GM23338 (cell line): ENCODE results near the gene RUNX1.

ENCODE experiments used
- CREB1 ChIP-seq: fragments of 250-450 bp; sonication (Bioruptor Pico); IDR thresholded peaks from 2 replicates; pipeline ENCODE4 v1.5.0; 2020; ENCODE audit warnings: low read depth, mild to moderate bottlenecking, moderate library complexity
- EZH2 ChIP-seq: fragments of 200-600 bp; sonication (generic); IDR thresholded peaks from one replicate; pipeline ENCODE4 v1.8.0; 2017; ENCODE audit warnings: antibody characterized with exemption, mild to moderate bottlenecking, low read depth; ENCODE audit not compliant: unreplicated experiment
- EZH2phosphoT487 ChIP-seq: fragments of 200-600 bp; sonication (generic); IDR thresholded peaks from one replicate; pipeline ENCODE4 v1.8.1; 2018; ENCODE audit warnings: antibody characterized with exemption; ENCODE audit not compliant: unreplicated experiment
- JUNB ChIP-seq: IDR thresholded peaks from one replicate; pipeline ENCODE4 v1.6.1; 2016; ENCODE audit warnings: antibody characterized with exemption; ENCODE audit not compliant: unreplicated experiment
- NANOG ChIP-seq: IDR thresholded peaks from 2 replicates; pipeline ENCODE4 v1.6.1; 2016; ENCODE audit warnings: antibody characterized with exemption, borderline replicate concordance
- POLR2AphosphoS5 ChIP-seq: IDR thresholded peaks from 2 replicates; pipeline ENCODE4 v1.6.1; 2016; ENCODE audit warnings: antibody characterized with exemption, low read depth
- STAT1 ChIP-seq: IDR thresholded peaks from one replicate; pipeline ENCODE4 v1.6.1; 2016; ENCODE audit warnings: antibody characterized with exemption; ENCODE audit not compliant: unreplicated experiment
- ZNF114 ChIP-seq: fragments of 250-450 bp; sonication (Bioruptor Pico); IDR thresholded peaks from 2 replicates; pipeline ENCODE4 v1.5.0; 2020; ENCODE audit warnings: mild to moderate bottlenecking, moderate library complexity
- ZNF331 ChIP-seq: fragments of 250-450 bp; sonication (Bioruptor Pico); IDR thresholded peaks from 2 replicates; pipeline ENCODE4 v1.5.0; 2020; ENCODE audit warnings: low read depth, mild to moderate bottlenecking, moderate library complexity
- TF ChIP-seq, protein P1 (sequence below), 2 experiments: fragments of 200-600 bp in 1 of 2; sonication (generic) in 1 of 2; conservative IDR thresholded peaks; 2 replicates each; pipeline versions ENCODE4 v1.5.1 to v1.6.1; 2016 to 2017; ENCODE audit warnings: antibody characterized with exemption in 2 of 2, low read depth in 2 of 2, mild to moderate bottlenecking in 2 of 2, moderate library complexity in 1 of 2
- TF ChIP-seq, protein P2 (sequence below): IDR thresholded peaks from one replicate; pipeline ENCODE4 v1.6.1; 2018; ENCODE audit warnings: antibody characterized with exemption; ENCODE audit not compliant: unreplicated experiment
- TF ChIP-seq, protein P3 (sequence below): fragments of 250-450 bp; sonication (Bioruptor Pico); IDR thresholded peaks from 2 replicates; pipeline ENCODE4 v1.5.0; 2020; ENCODE audit warnings: mild to moderate bottlenecking, moderate library complexity
- TF ChIP-seq, protein P4 (sequence below): IDR thresholded peaks from 2 replicates; pipeline ENCODE4 v1.6.1; 2016; ENCODE audit warnings: antibody characterized with exemption

DNA sequence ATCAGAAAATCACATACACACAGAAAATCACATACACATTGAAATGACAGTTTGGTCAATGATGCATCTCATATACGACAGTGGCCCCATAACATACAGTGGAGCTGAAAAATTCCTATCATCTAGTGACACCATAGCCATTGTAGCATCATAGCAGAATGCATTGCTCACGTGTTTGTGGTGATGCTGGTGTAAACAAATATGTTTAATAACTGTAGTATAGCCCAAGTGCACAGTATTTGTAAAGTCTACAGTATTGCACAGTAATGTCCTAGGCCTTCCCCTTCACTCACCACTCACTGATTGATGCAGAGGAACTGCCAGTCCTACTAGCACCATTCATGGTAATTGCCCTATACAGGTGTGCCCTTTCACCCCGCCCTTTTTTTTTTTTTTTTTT lies 30.1 kb upstream of the RUNX1 start:
- no peak for TF ChIP-seq POLR2AphosphoS5
- TF ChIP-seq, protein P1, sequence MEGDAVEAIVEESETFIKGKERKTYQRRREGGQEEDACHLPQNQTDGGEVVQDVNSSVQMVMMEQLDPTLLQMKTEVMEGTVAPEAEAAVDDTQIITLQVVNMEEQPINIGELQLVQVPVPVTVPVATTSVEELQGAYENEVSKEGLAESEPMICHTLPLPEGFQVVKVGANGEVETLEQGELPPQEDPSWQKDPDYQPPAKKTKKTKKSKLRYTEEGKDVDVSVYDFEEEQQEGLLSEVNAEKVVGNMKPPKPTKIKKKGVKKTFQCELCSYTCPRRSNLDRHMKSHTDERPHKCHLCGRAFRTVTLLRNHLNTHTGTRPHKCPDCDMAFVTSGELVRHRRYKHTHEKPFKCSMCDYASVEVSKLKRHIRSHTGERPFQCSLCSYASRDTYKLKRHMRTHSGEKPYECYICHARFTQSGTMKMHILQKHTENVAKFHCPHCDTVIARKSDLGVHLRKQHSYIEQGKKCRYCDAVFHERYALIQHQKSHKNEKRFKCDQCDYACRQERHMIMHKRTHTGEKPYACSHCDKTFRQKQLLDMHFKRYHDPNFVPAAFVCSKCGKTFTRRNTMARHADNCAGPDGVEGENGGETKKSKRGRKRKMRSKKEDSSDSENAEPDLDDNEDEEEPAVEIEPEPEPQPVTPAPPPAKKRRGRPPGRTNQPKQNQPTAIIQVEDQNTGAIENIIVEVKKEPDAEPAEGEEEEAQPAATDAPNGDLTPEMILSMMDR (conservative IDR thresholded peaks at IDR 0.05; ENCODE audit: low read depth in 2 of 2) = no peak
- no peak for TF ChIP-seq EZH2
- TF ChIP-seq CREB1 (CRISPR knock-in tag) = no peak
- TF ChIP-seq STAT1 = no peak
- no peak for TF ChIP-seq EZH2phosphoT487
- TF ChIP-seq, protein P2, sequence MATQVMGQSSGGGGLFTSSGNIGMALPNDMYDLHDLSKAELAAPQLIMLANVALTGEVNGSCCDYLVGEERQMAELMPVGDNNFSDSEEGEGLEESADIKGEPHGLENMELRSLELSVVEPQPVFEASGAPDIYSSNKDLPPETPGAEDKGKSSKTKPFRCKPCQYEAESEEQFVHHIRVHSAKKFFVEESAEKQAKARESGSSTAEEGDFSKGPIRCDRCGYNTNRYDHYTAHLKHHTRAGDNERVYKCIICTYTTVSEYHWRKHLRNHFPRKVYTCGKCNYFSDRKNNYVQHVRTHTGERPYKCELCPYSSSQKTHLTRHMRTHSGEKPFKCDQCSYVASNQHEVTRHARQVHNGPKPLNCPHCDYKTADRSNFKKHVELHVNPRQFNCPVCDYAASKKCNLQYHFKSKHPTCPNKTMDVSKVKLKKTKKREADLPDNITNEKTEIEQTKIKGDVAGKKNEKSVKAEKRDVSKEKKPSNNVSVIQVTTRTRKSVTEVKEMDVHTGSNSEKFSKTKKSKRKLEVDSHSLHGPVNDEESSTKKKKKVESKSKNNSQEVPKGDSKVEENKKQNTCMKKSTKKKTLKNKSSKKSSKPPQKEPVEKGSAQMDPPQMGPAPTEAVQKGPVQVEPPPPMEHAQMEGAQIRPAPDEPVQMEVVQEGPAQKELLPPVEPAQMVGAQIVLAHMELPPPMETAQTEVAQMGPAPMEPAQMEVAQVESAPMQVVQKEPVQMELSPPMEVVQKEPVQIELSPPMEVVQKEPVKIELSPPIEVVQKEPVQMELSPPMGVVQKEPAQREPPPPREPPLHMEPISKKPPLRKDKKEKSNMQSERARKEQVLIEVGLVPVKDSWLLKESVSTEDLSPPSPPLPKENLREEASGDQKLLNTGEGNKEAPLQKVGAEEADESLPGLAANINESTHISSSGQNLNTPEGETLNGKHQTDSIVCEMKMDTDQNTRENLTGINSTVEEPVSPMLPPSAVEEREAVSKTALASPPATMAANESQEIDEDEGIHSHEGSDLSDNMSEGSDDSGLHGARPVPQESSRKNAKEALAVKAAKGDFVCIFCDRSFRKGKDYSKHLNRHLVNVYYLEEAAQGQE = no peak
- no peak for TF ChIP-seq NANOG
- TF ChIP-seq, protein P3, sequence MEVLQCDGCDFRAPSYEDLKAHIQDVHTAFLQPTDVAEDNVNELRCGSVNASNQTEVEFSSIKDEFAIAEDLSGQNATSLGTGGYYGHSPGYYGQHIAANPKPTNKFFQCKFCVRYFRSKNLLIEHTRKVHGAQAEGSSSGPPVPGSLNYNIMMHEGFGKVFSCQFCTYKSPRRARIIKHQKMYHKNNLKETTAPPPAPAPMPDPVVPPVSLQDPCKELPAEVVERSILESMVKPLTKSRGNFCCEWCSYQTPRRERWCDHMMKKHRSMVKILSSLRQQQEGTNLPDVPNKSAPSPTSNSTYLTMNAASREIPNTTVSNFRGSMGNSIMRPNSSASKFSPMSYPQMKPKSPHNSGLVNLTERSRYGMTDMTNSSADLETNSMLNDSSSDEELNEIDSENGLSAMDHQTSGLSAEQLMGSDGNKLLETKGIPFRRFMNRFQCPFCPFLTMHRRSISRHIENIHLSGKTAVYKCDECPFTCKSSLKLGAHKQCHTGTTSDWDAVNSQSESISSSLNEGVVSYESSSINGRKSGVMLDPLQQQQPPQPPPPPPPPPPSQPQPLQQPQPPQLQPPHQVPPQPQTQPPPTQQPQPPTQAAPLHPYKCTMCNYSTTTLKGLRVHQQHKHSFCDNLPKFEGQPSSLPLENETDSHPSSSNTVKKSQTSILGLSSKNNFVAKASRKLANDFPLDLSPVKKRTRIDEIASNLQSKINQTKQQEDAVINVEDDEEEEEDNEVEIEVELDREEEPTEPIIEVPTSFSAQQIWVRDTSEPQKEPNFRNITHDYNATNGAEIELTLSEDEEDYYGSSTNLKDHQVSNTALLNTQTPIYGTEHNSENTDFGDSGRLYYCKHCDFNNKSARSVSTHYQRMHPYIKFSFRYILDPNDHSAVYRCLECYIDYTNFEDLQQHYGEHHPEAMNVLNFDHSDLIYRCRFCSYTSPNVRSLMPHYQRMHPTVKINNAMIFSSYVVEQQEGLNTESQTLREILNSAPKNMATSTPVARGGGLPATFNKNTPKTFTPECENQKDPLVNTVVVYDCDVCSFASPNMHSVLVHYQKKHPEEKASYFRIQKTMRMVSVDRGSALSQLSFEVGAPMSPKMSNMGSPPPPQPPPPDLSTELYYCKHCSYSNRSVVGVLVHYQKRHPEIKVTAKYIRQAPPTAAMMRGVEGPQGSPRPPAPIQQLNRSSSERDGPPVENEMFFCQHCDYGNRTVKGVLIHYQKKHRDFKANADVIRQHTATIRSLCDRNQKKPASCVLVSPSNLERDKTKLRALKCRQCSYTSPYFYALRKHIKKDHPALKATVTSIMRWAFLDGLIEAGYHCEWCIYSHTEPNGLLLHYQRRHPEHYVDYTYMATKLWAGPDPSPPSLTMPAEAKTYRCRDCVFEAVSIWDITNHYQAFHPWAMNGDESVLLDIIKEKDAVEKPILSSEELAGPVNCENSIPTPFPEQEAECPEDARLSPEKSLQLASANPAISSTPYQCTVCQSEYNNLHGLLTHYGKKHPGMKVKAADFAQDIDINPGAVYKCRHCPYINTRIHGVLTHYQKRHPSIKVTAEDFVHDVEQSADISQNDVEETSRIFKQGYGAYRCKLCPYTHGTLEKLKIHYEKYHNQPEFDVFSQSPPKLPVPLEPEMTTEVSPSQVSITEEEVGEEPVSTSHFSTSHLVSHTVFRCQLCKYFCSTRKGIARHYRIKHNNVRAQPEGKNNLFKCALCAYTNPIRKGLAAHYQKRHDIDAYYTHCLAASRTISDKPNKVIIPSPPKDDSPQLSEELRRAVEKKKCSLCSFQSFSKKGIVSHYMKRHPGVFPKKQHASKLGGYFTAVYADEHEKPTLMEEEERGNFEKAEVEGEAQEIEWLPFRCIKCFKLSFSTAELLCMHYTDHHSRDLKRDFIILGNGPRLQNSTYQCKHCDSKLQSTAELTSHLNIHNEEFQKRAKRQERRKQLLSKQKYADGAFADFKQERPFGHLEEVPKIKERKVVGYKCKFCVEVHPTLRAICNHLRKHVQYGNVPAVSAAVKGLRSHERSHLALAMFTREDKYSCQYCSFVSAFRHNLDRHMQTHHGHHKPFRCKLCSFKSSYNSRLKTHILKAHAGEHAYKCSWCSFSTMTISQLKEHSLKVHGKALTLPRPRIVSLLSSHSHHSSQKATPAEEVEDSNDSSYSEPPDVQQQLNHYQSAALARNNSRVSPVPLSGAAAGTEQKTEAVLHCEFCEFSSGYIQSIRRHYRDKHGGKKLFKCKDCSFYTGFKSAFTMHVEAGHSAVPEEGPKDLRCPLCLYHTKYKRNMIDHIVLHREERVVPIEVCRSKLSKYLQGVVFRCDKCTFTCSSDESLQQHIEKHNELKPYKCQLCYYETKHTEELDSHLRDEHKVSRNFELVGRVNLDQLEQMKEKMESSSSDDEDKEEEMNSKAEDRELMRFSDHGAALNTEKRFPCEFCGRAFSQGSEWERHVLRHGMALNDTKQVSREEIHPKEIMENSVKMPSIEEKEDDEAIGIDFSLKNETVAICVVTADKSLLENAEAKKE (CRISPR knock-in tag) = no peak
- TF ChIP-seq, protein P4, sequence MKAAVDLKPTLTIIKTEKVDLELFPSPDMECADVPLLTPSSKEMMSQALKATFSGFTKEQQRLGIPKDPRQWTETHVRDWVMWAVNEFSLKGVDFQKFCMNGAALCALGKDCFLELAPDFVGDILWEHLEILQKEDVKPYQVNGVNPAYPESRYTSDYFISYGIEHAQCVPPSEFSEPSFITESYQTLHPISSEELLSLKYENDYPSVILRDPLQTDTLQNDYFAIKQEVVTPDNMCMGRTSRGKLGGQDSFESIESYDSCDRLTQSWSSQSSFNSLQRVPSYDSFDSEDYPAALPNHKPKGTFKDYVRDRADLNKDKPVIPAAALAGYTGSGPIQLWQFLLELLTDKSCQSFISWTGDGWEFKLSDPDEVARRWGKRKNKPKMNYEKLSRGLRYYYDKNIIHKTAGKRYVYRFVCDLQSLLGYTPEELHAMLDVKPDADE = no peak
- no peak for TF ChIP-seq ZNF114 (CRISPR knock-in tag)
- no peak for TF ChIP-seq JUNB
- TF ChIP-seq ZNF331 (CRISPR knock-in tag) = no peak
